ENCODE measurements around the gene HIBADH.

The HIBADH gene

GRCh38 chr7:27478556-27478955, 184.1 kb downstream of the HIBADH start:
- no peak for DNase-seq

GRCh38 chr7:27478084-27478483, 184.6 kb downstream of the HIBADH start:
- no peak for DNase-seq

GRCh38 chr7:27476493-27476892, 186.2 kb downstream of the HIBADH start:
- no peak for DNase-seq
